ENCODE results near the gene CCL22.
"Not testable (repeated sequence)": the region's sequence is repeated elsewhere in the genome, so short reads cannot be mapped to it uniquely, and the experiment has no call there.

CCL22 gene

GRCh38 chr16:57348327-57348726, 10.3 kb upstream of the CCL22 start:
- DNase-seq: no peak

- DNase-seq: no peak
Observed at GRCh38 chr16:57349212-57350031, 9.2 kb upstream of the CCL22 start.

- DNase-seq: no peak
Observed at GRCh38 chr16:57352636-57353047, 5.9 kb upstream of the CCL22 start.

GRCh38 chr16:57354311-57354710, 4.3 kb upstream of the CCL22 start:
- DNase-seq: no peak

GRCh38 chr16:57355898-57356414, 2.6 kb upstream of the CCL22 start:
- DNase-seq: no peak

DNA sequence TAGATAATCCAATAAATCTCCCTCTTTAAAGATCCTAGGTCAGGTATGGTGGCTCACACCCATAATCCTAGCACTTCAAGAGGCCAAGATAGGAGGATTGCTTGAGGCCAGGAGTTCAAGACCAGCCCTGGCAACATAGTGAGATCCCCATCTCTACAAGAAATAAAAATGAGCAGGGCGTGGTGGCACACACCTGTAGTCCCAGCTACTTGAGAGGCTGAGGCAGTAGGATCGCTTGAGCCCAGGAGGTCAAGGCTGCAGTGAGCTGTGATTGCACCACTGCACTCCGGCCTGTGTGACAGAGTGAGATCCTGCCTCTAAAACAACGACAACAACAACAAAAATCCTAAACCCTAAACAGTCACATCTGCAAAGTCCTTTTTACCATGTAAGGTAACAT, 2.0 kb upstream of the CCL22 start:
- no peak for DNase-seq

DNA sequence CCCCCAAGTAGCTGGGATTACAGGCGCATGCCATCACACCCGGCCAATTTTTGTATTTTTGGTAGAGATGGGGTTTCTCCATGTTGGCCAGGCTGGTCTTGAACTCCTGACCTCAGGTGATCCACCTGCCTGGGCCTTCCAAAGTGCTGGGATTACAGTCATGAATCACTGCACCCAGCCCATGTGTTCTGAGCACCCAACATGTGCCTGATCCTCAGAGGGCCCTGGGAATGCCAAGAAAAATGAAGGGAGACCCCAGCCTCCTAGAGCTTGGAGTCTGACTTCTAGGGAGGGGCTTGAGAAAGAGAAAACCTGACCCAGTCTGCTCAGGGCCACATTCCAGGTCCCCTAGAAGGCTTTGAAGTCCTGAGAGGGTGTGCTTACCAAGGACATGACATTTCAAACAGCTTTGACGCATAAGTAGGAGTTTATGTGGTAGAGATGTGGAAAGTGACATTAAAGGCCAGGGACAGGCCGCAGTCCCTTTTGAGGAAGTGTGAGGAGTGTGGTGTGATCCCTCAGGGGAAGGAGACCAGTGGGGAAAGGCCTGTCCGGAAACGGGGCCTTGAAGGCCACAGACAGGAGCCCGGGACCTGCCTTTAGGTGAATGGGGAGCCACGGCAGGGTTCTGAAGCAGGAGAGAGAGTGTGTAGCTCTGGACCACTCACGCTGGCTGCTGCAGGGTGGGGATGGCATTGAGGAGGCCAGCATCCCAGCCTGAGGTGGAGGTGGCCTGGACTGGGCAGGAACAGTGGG, 1.1 kb upstream of the CCL22 start:
- DNase-seq: no peak

- DNase-seq: no peak
Observed at GRCh38 chr16:57358086-57358420, 530 bp upstream of the CCL22 start.

GRCh38 chr16:57360321-57360935, 1.8 kb downstream of the CCL22 start:
- DNase-seq: no peak

DNA sequence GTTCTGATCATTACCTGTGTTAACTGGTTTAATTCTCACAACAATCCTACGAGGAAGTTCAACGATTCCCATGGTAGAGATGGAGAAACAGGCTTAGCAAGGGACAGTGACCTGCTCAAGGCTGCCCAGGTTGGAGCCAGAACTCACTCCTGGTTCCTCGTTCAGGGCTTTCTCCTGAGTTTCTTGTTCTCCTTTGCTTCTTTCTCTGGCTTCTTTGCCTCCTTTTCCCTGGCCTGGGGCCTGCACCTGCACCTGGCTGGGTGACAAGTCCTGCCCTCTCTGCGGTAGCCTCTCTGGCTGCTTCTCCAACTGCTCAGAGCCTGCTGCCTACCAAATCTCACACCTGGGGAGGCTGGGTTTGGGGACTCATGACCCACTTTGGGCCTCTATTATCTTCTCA, 2.8 kb downstream of the CCL22 start:
- DNase-seq: no peak

GRCh38 chr16:57364143-57364542, 5.6 kb downstream of the CCL22 start:
- no peak for DNase-seq

DNA sequence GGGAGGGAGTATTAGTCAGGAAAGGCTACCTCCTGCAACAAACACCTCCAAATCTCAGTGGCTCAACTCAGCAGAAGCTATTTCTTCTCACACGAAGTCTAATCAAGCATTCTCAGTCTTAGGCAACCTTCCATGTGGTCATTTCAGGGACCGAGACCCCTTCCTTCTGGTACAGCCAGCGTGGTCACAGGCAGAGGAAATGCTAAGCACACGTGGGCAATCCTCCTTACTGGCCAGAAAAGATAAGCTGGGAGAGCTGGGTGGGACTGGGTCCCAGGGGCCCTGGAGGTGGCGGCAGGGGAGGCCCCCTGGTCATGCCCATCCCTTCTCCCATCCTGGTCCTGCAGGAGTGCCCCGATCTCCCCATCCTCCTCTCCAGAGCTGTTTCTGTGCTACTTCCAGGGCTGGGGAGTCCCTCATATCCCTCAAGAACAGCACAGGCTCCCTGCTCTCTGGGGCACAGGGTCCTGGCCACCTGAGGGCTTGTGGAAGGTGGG, 8.0 kb downstream of the CCL22 start:
- no peak for DNase-seq

GRCh38 chr16:57367116-57367752, 8.7 kb downstream of the CCL22 start:
- no peak for DNase-seq

DNA sequence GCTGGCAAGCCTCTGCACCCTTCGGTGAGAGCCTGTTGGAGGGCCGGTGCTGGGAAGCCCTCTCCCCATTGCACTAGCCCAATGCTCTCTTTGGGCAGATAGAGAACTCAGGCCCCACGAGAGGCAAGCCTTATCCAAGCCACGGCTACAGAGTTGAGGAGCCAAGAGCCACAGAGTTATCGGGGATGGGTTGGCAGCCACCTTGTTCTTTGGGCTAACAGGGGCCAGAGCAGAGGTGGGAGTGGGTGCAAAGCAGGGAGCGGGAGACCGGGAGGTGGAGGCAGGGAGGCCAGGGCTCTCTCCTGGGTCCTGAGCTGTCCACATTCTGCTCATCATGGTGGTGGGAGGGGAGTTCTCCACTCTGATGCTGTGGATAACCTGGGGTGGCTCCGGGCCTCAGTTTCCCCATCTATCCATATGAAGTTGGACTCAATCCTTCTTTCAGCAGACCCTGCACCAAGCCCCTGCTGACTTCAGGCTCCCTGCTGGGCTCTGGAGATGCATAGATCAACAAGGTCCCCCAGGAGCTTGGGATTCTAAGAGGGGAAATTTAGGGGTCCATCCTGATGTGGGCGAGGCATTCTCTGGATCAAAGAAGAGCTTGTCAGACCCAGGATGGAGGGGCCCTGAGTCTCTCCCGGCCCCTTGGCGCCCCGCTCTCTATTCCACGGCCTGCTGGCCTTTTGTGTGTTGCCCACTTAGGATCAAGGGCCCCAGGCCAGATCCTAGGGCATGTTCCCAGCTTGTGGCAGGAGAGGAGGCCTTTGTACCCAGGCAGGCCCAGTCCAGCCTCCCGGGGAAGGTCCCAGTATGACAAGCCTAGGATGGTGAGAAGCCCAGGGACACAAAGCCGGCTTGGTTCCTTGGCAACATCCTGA, 13.2 kb downstream of the CCL22 start:
- no peak for DNase-seq

DNA sequence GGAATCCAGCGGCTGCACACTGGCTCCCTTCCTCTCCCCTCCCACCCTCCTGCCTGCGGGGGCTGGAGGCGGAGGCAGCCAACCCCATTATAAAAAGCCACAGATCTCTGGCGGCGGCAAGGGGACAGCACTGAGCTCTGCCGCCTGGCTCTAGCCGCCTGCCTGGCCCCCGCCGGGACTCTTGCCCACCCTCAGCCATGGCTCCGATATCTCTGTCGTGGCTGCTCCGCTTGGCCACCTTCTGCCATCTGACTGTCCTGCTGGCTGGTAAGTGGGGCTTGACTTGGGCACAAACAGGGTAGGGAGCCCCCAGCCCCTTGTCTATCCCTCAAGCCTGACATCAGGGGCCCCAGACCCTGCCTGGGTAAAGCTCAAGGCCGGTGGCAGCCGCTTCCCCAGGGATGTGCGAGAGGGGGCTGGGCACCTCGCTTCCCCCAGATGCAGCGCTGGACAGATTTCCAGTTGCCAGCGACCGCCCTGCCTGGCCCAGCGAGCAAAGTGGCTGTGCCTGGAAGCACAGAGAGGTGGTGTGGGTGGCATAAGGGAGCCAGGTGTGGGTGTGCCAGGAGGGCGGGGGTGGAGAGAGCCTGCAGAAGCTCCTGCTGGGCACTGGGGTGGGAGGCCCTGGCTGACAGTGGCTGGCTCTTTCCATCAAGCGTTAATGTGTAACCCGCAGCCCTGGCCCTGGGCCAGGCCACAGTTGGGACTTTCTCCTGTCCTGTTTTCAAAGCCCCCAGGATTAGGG, 14.0 kb downstream of the CCL22 start, which contains the start of gene CX3CL1:
TSS of gene CX3CL1 (plus strand) at position 119 of the 745 bp plus-strand sequence. CDS start at position 198, 79 bp downstream.
- DNase-seq: peak; percentile 34

- no peak for DNase-seq
Observed at GRCh38 chr16:57373117-57373947, 14.7 kb downstream of the CCL22 start.

DNA sequence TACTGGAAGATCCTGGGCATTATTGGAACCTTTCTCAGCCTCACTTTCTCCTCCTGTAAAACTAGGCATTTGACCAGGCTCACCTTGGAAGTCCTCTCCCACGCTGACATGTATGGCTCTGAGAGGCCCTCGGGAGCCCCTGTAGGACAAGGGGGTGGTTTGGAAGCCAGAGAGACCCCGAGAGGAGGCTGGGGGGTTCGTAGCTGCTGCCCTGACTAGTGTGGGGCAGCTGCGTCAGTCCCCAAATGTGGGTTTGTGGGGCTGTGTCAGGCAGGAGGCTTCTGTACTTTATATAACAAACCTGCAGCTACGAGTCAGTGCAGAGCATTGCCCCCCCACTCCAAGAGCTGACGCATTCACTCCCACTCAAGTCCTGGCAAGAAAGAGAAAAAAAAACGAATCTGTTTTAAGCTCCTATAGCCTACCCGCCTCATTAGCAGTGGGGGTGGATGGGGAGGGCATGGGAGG, 15.5 kb downstream of the CCL22 start:
- no peak for DNase-seq

DNA sequence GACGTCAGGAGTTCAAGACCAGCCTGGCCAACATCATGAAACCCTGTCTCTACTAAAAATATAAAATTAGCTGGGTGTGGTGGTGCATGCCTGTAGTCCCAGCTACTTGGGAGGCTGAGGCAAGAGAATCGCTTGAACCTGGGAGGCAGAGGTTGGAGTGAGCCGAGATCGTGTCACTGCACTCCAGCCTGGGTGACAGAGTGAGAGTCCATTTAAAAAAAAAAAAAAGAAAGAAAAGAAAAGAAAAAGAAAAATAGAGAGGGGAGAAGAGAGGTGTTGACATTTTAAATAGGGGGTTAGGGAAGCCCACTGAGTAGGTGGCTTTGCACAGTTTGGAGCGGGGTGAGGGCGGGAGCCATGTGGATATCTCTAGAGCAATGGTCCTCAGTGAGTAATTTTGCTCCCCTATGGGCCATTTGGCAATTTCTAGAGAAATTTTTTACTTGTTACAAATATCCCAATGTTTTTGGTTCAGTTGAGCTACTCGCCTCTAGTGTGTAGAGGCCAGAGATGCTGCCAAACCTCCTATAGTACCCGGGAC, 16.4 kb downstream of the CCL22 start:
- not testable (repeated sequence) for DNase-seq

DNA sequence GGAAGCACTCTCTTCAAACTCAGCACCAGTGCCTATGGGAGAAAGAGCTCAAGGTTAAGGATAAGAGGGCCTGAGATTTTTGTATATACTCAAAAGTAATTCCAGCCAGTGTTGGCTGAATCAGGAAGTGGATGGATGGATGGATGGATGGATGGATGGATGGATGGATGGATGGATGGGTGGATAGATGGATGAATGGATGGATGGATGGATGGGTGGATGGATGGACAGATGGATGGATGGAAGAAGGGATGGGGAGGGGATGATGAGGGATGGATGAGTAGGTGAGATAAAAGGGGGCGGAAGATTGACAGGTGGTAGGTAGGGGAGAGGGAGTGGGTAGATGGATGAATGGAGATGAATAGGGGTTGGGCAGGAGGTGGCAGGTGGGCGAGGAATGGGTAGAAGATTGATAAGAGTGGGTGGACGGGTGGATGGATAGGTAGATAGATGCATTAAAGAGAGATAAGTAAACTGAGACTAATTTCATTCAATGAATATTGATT, 17.8 kb downstream of the CCL22 start:
- no peak for DNase-seq
